GM19351 (cell line): Measurements from ENCODE around the gene CCDC144A.
"Not testable (repeated sequence)": the region's sequence is repeated elsewhere in the genome, so short reads cannot be mapped to it uniquely, and the experiment has no call there.

Experiments
- ATAC-seq: cut with Tn5 transposase; IDR thresholded peaks from one replicate; pipeline ENCODE4 v1.9.1; 2021; ENCODE audit warnings: mild to moderate bottlenecking, moderate library complexity; ENCODE audit not compliant: unreplicated experiment

Gene CCDC144A, protein sequence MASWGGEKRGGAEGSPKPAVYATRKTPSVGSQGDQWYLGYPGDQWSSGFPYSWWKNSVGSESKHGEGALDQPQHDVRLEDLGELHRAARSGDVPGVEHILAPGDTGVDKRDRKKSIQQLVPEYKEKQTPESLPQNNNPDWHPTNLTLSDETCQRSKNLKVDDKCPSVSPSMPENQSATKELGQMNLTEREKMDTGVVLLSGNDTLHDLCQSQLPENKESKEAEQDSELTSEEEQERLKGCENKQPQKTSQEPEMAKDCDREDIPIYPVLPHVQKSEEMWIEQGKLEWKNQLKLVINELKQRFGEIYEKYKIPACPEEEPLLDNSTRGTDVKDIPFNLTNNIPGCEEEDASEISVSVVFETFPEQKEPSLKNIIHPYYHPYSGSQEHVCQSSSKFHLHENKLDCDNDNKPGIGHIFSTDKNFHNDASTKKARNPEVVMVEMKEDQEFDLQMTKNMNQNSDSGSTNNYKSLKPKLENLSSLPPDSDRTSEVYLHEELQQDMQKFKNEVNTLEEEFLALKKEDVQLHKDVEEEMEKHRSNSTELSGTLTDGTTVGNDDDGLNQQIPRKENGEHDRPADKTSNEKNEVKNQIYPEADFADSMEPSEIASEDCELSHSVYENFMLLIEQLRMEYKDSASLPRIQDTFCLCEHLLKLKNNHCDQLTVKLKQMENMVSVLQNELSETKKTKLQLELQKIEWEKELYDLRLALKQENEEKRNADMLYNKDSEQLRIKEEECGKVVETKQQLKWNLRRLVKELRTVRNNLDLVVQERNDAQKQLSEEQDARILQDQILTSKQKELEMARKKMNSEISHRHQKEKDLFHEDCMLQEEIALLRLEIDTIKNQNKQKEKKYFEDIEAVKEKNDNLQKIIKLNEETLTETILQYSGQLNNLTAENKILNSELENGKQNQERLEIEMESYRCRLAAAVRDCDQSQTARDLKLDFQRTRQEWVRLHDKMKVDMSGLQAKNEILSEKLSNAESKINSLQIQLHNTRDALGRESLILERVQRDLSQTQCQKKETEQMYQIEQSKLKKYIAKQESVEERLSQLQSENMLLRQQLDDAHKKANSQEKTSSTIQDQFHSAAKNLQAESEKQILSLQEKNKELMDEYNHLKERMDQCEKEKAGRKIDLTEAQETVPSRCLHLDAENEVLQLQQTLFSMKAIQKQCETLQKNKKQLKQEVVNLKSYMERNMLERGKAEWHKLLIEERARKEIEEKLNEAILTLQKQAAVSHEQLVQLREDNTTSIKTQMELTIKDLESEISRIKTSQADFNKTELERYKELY (N-terminal part only)

GRCh38 chr17:16689731-16690281 lies at the start of gene CCDC144A:
Gene CCDC144A, plus strand, starts transcription at chr17:16690241. Its CDS starts 160 bp downstream, at chr17:16690401.
- not testable (repeated sequence) for ATAC-seq

DNA sequence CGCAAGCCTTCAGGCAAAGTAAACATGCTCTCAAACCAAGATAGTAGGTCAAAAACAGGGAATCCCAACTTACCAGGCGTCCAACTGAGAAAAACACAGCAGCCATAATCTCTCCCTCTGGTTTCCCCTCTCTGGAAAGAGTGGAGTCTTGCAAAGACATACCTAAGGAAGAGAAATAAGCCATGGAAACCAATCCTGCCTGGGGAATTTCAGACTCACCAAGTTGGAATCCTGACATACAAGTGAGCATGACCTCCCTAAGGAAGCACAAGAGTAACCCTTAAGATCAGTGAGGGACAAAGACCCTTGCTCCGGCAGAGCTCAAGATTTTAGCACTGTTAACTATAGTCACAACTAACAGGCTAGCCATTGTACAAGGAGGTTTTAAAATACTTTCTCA lies 40.5 kb upstream of the CCDC144A start:
- no peak for ATAC-seq

DNA sequence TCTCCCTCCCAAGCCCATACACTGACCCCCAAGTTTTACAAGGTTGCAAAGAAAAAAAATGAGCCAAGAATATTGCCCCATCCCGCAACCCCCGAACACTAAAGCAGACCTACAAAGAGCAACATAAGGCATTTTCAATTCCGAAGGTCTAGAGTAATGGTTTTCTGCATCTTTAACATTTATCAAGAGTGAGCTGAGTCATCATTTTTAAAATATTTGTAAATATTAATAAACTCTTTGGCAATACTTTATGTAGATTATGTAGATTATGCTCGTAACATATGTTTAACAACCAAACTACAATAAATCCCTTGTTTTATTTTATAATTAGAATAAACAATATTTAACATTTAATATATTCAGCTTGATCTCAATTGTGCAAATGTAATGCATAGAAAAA lies 37.8 kb upstream of the CCDC144A start:
- ATAC-seq = no peak

DNA sequence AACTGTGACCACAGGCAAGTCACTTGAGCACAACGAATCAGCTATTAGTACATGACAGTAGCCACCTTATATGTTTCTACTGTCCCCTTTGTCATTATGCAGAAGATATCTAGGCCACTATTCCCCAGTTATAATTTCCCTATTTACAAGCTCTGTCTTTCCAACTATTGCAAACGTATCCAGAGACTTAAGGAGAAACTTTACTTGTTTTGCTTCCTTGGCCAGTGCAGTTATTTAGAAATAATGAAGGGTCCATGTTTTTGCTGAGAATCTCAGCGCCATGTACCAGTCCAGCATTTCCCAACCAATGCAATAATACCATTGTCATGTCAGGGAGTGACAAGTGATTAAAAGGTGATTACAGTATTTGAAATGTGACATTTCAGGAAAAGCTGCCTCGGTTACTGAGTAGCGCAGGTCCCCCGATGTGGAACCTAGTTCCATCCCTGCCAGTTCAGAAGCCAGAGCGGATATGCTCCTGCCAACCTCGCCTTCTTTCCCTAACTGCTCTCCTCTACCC lies 37.1 kb upstream of the CCDC144A start:
- ATAC-seq = peak; percentile 10

DNA sequence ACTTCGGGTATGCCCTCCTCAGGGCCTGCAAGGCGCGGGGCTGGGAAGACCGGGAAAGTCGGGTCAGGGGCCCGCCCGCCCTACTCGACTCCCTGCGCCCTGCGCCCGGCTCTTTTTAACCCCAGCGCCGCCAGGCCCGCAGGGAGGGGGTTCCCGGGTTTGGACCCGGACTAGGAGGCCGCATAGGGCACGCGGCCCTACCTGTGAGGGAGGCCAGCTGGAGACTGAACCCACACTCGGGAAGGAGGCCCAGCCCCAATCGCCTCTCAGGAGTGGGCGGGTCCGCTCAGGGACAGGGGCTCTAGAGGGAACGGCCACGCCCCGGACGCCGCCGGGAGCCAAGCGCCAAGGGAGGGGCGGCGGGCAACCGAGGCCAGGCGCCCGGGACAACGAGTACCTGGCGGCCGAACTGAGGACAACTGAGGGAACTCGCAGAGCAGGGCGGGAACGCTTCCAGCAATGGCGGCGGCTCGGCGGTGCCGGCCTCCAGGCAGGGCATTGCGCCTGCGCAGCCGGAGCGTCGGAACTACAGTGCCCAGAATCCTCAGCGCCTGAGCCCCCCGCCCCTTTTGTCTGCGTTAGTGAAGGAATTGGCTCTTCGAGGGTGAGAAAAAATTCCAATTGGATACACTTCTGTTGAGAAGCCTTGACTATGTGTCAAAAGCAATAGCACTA lies 36.5 kb upstream of the CCDC144A start, which contains the start of gene ZNF624:
Gene ZNF624, minus strand, starts transcription at position 484 of the 675 bp plus-strand sequence.
- peak; percentile 95 for ATAC-seq

DNA sequence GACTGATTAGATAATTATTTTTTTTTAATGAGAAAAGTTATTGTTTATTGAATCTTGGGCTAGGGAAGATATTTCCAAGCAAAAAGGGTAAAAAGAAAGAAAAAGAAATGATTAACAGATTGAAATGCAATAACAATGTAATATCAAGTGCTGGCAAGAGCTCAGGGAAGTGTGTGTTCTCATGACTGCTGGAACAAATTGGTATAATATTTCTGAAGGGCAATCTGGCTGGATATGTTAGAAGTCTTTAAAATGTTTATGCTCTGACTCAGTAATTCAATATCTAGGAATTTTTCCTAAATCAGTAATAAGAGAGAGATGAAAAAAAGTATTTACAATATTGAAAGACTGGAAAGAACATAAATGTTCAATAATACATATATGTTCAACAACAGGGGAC lies 28.8 kb upstream of the CCDC144A start:
- no peak for ATAC-seq

DNA sequence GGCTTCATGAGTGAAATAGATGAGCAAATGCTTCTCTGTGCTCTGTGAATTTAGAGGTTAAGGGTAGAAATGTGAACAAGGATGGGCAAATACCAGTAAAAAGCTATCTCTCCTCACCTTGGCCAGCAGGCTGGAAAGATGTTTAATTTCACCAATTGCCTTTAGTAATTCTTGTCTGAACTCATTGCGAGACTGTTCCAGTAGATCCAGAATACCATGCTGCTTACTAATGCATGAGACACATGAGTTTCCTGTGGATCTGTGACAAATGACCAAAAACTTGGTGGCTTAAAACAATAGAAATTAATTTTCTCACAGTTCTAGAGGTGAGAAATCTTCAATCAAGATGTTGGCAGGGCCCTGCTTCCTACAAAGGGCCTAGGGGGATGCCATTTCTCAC lies 27.1 kb upstream of the CCDC144A start:
- no peak for ATAC-seq

DNA sequence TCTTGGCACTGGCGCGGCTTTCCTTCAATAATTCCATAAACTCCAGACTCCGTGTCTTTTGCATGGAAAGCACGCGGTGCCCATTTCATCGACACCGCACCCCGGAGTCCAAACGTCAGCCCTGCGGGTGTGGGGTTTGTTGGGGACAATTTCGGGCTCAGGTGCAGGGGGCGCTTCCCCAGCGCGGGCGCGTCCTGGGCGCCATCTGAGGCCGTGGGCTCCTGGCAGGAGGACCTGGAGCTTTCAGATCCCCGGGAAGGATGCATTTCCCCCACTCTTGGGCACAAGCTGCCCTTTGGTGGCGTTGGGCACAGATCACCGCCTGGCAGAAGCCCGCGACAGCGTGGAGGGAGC lies 23.5 kb upstream of the CCDC144A start:
- not testable (repeated sequence) for ATAC-seq

DNA sequence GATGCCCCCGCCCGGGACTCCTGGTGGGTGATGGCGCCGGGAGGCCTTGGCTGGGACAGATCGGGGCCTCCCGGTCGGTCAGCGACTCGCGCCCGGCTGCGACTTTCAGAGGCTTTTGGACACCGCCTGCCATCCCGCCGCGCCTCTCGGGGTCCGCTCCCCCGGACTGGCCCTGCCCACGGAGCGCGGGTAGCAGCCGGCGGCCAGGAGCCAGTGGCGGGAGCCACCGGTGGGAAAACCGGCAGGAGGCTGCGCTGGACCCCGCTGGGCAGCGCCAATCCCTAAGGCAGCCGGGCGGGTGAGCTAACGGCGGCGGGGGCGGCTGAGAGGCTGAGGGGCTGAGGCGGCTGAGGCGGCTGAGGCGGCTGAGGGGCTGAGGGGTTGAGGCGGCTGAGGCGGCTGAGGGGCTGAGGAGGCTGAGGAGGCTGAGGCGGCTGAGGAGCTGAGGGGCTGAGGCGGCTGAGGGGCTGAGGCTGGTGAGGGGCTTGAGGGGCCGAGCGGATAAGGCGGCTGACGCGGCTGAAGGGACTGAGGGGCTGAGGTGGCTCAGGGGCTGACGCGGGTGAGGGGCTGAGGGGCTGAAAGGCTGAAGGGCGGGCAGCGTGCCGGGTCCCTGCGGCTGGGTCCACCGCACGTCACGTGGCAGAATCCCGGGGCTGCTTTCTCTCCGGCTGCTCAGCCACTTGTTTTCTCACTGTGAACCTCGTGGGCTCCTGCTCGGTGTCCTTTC lies 23.0 kb upstream of the CCDC144A start:
- not testable (repeated sequence) for ATAC-seq

DNA sequence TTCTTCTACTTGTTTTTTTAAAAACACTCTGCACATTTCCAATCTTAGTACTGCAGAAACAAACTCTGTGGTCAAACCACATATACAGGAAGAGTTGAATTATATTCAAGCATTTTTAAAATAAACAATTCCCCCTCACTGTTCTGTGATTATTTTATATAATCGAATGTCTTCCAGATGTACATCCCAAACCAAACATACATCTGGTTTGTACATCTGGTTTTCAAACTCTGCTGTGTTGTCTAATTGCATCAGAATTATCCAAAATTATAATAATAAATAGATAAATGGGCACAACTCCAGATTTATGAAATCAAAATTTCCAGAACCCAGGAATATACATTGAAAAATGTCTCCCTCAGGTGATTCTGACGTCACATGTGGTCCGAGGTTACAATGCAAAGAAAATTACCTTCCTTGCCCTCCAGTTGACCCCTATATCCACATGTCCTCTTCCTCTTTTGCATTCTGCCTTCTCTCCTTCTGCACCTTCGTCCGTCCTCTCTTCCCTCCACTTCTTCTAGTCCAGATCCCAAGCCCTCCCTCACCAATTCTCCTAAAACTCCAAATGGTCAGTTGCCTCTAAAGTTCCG lies 13.3 kb upstream of the CCDC144A start:
- ATAC-seq = no peak

- ATAC-seq = not testable (repeated sequence)
Observed at GRCh38 chr17:16683290-16684138, 6.5 kb upstream of the CCDC144A start.

- not testable (repeated sequence) for ATAC-seq
Observed at GRCh38 chr17:16686019-16686418, 4.0 kb upstream of the CCDC144A start.

DNA sequence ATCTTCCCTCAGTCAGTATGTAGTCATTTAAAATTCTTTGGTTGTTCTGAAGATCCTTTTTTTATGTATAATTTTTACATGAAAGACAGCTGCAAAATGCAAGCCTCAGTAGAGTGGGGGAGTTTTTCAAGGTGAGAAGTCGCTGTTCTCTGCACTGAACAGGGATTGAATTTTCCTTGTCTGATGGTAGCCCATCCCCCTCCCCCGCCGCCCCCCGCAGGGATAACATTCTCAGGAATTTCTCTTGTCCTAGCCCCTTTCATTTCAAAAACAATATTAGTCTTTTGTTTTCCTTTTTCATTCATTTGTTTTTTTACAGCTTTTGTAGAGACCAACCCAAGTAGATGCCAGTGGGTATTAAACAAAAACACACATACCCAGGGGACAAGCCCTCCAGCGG lies 2.9 kb upstream of the CCDC144A start:
- not testable (repeated sequence) for ATAC-seq

GRCh38 chr17:16690447-16690846 lies 406 bp downstream of the CCDC144A start:
- ATAC-seq = not testable (repeated sequence)

DNA sequence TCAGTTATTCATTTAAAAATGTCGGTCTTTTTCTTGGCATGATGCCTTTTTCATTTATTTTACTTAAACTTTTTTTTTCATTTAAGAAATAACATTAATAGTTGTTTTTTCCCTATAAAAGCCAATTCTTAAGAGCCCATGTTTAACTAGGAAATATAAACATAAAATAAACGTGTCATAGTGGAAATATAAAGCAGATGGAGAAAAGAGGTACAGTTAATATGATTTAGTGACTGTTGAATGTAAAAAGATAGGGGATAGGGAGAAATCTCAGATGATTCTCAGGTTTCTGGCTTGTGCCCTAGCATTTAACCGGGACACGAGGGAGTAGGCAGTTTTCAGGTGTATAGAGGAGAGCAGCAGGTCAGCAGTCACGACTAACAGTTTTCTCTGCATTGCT lies 7.6 kb downstream of the CCDC144A start:
- ATAC-seq = not testable (repeated sequence)

DNA sequence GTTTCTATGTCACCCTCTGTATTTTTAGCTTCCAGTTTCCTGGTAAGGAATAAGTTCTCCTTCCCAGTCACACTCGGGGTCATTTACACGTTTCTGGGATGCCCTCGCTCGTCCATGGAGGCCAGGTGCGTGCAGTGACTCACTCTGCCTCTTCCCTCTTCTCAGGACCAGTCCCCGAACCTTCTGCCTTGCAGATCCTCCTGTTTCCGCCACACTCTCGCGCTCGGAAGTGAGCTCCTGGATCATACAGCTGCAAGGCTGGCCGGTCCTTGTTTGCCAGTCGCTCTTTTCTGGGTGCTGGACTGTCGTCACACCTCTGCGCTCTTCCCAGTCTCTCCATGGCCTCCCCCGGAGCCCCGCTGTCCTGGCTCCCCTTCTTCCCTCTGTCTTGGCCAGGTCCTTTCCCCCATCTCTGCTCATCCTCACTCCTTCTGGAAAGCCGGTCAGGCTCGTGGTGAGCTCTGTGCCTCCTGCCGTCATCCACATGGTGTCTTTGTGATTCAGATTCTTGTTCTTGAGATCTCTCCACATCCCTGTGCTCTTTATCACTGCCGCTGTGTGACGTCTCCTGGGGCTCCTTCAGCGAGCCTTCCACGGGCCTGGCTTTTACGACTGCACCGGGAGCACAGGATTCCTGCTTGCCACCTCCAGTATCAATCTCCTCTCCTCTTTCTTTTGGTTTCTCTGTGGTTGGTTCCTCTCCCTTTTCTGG lies 55.6 kb downstream of the CCDC144A start:
- ATAC-seq = not testable (repeated sequence)

GRCh38 chr17:16746571-16746970 lies 56.5 kb downstream of the CCDC144A start:
- ATAC-seq = not testable (repeated sequence)
